ENCODE data around the gene BOLA2B.
"Not testable (repeated sequence)": the region's sequence is repeated elsewhere in the genome, so short reads cannot be mapped to it uniquely, and the experiment has no call there.

Gene BOLA2B

GRCh38 chr16:30193615-30194014, at the start of gene BOLA2B, which contains the start of gene SLX1A:
BOLA2B (minus strand) TSS chr16:30193666; CDS start chr16:30193595, 71 bp downstream.
SLX1A (plus strand) TSS chr16:30193875; CDS start chr16:30194085, 210 bp downstream.
- DNase-seq = not testable (repeated sequence)

- not testable (repeated sequence) for DNase-seq
These were observed 23.6 kb upstream of the BOLA2B start for GRCh38 chr16:30217082-30217481.

- DNase-seq = not testable (repeated sequence)
These were observed 17.9 kb upstream of the BOLA2B start for GRCh38 chr16:30211414-30211813.

GRCh38 chr16:30209032-30209431, 15.6 kb upstream of the BOLA2B start:
- not testable (repeated sequence) for DNase-seq

GRCh38 chr16:30207063-30207704, 13.7 kb upstream of the BOLA2B start:
- DNase-seq = not testable (repeated sequence)

GRCh38 chr16:30206252-30206651, 12.8 kb upstream of the BOLA2B start:
- DNase-seq = not testable (repeated sequence)

- not testable (repeated sequence) for DNase-seq
These were observed 12.2 kb upstream of the BOLA2B start for GRCh38 chr16:30205541-30206236.

GRCh38 chr16:30199608-30200343, 6.3 kb upstream of the BOLA2B start:
- not testable (repeated sequence) for DNase-seq

- not testable (repeated sequence) for DNase-seq
These were observed 5.6 kb upstream of the BOLA2B start, which contains the start of gene SULT1A3 for GRCh38 chr16:30199049-30199448. SULT1A3 (plus strand) TSS chr16:30199255; CDS start chr16:30200729, 1,474 bp downstream.

GRCh38 chr16:30197001-30197400, 3.5 kb upstream of the BOLA2B start:
- not testable (repeated sequence) for DNase-seq

- DNase-seq = not testable (repeated sequence)
These were observed 883 bp upstream of the BOLA2B start for GRCh38 chr16:30194172-30194925.

GRCh38 chr16:30193098-30193497, 368 bp downstream of the BOLA2B start:
- not testable (repeated sequence) for DNase-seq

- not testable (repeated sequence) for DNase-seq
These were observed 2.3 kb downstream of the BOLA2B start for GRCh38 chr16:30191158-30191557.

- no peak for DNase-seq
These were observed 5.4 kb downstream of the BOLA2B start for GRCh38 chr16:30187971-30188561.

GRCh38 chr16:30187556-30187865, 6.0 kb downstream of the BOLA2B start:
- no peak for DNase-seq

GRCh38 chr16:30186782-30187555, 6.5 kb downstream of the BOLA2B start:
- DNase-seq = no peak

GRCh38 chr16:30186444-30186781, 7.1 kb downstream of the BOLA2B start:
- DNase-seq = no peak

GRCh38 chr16:30185683-30186421, 7.6 kb downstream of the BOLA2B start:
- DNase-seq = no peak

GRCh38 chr16:30184891-30185682, 8.4 kb downstream of the BOLA2B start:
- no peak for DNase-seq
